Putamen (tissue), 1 donor: ENCODE measurements around the gene GLCCI1.
"Not testable (repeated sequence)": the region's sequence is repeated elsewhere in the genome, so short reads cannot be mapped to it uniquely, and the experiment has no call there.

Source experiments
- DNase-seq: peaks from one replicate; pipeline ENCODE4 v3.0.0-alpha.2; 2016; ENCODE audit warnings: low spot score

The GLCCI1 gene

DNA sequence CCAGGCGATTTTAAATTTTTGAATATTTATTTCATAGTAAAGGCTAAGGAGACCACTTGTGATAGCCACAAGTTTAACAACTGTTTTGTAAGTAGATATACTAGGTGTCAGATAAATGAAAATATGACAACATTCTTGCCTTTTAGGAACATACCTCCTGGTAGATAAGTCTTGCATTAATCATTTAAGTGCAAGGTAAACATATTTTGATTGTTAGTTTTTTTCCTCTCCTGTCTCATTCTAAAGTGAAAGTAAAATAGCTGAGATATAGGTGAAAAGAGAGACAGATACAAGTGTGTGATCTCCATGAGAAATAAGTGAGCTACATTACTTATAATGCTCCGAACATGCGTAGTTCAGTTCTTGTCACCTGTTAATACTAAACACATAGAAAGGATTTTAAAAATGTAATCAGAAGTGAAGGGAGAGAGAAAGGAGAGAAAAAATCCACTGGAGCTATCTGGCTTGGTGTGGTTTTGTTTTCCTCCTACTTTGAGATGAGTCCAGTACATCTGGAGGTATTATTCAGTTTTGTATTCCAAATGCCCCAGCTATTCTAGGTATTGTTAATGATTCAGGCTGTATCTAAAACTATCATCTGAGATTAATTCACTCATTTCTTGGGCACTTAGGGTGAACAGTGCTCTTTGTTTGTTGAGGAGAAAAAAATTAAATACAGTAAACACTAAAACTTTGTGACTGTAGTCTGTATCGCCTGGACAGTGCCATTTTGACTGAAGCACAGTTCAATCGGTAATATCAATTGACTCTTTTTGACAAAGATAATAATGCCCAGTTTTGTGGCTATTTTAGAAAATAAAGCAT lies 21.2 kb downstream of the GLCCI1 start:
- DNase-seq, result no peak

- DNase-seq, result no peak
These were observed 21.8 kb downstream of the GLCCI1 start for GRCh38 chr7:7990441-7990761.

DNA sequence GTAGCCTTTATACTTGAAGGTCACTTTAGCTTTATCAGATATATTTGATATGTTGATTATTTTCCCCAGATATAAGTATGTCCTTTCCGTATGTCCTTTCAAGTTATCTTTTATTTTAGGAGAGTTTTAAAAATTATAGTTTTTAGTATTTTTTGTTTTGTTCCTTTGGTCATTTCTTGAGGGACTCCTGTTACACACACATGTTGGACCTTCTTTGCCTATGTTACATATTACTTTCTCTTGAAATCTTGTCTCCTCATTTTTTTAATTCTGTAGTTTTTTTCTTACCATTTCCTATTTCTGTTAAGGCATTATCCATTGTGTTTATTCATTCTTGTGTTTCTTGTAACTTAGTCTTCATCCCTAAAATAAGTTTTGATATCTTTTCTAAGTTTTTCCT lies 23.9 kb downstream of the GLCCI1 start:
- DNase-seq, result no peak

DNA sequence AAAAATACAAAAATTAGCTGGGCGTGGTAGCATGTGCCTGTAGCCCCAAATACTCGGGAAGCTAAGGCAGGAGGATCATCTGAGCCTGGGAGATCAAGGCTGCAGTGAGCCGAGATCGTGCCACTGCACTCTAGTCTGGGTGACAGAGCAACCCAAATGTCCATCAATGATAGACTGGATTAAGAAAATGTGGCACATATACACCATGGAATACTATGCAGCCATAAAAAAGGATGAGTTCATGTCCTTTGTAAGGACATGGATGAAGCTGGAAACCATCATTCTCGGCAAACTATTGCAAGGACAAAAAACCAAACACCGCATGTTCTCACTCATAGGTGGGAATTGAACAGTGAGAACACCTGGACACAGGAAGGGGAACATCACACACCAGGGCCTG lies 26.8 kb downstream of the GLCCI1 start:
- DNase-seq, result not testable (repeated sequence)

- no peak for DNase-seq
These were observed 28.0 kb downstream of the GLCCI1 start for GRCh38 chr7:7996568-7996967.

DNA sequence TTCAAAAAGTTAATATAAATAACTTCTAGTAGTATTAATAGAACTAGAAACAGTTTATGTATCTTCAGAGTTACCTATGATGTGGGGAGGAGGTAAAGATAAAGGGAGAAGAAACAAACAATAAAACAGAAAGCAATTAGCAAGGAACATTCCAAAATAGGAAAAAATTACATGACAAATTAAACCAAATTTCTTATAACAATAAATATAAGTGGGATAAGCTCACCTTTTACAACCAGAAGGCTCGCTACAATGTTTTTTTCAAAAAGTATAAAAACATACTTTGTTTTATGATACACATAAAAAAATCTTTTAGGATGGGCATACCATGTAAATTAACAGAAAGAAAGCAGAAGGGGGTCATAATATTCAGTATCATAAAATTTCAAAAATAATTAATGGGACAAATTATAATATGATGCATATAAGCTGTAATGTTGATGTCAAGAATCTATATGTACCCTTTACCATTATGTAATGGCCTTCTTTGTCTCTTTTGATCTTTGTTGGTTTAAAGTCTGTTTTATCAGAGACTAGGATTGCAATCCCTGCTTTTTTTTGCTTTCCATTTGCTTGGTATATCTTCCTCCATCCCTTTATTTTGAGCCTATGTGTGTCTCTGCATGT lies 31.8 kb downstream of the GLCCI1 start:
- DNase-seq, result no peak

GRCh38 chr7:8003077-8003476 lies 34.5 kb downstream of the GLCCI1 start:
- no peak for DNase-seq

DNA sequence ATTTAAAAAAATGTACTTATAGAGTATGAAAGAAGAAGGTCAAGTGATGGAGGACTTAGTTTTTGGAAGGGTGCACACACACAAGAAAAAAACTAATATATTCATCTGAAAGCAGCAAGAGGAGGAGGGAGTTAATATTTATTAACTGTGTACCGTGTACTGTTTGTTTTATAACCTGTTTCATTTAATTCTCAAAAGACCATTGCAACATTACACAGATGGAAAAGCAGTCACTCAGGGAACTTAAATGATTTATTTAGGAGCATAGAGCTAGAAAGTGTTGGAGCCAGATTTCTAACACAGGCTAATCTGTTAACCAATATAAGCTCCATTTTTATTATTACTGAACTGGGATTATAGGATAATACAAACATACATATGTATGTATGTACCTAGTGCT lies 36.7 kb downstream of the GLCCI1 start:
- DNase-seq, result no peak

DNA sequence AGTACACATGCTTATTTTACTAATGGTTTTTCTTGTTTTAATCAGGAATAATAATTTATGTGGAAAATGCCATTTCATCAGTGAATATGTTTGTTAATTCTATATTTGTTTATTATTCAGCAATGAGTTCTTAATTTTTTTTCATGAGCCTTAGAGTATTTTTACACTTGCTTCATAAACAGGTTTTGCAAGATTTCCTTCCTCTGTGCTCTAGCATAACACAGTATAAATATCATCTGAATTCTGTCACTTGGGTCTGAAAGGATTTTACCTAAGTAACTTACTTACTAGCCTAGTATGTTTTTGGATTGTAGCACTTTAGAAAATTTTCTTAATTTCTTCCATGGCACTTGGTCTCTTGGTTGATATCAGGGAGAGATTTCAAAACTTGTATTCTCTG lies 45.8 kb downstream of the GLCCI1 start:
- DNase-seq, result no peak

DNA sequence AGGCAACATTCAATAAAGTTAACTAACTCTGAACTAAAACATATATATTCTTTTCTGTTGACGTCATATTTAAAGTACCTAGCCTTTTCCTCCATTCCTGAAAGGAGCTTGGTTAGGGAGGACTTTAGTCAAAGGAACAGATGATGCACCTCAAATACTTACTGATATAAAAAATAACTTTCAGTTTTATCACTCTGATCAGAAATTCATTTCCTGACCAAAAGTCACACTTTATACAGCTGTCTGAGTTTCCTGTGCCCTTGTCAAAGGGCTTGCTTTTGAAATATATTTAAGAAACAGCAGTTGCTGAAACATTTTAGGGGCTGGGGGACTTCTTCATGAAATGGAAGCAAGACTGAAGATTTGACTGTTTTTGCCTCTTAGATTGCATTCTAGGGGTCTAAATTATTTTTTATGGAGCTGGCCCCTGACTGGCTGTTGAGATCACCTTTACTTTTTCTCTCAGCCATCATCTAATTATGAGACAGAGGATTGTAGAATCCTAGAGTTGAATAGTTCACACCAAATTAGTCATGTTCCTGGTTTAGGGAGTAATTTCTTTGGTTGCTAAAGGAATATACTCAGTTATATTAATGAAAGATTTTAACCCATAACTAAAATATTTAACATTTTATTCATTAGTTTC lies 46.6 kb downstream of the GLCCI1 start:
- DNase-seq, result no peak

DNA sequence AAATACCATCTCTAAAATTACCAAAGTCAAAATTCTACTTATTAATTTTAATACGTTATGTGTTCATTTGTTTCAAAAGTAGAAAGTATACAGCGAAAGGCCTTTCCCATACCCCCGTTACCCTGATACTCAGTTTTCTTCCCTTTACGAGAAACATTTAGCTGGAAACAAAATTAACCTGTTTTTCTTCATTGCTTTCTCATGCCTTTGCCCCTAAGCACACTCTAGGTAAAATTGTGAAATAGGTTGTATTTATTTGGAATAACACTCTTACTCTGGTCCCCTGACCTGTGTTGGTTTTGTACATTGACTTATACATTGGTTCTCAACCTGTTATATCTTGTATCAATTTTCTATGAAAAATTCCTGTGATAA lies 47.1 kb downstream of the GLCCI1 start:
- no peak for DNase-seq

- DNase-seq, result no peak
These were observed 48.8 kb downstream of the GLCCI1 start for GRCh38 chr7:8017423-8017822.

- DNase-seq, result no peak
These were observed 50.4 kb downstream of the GLCCI1 start for GRCh38 chr7:8018961-8019360.

- DNase-seq, result no peak
These were observed 54.0 kb downstream of the GLCCI1 start for GRCh38 chr7:8022628-8023027.

GRCh38 chr7:8035192-8035591 lies 66.6 kb downstream of the GLCCI1 start:
- no peak for DNase-seq

DNA sequence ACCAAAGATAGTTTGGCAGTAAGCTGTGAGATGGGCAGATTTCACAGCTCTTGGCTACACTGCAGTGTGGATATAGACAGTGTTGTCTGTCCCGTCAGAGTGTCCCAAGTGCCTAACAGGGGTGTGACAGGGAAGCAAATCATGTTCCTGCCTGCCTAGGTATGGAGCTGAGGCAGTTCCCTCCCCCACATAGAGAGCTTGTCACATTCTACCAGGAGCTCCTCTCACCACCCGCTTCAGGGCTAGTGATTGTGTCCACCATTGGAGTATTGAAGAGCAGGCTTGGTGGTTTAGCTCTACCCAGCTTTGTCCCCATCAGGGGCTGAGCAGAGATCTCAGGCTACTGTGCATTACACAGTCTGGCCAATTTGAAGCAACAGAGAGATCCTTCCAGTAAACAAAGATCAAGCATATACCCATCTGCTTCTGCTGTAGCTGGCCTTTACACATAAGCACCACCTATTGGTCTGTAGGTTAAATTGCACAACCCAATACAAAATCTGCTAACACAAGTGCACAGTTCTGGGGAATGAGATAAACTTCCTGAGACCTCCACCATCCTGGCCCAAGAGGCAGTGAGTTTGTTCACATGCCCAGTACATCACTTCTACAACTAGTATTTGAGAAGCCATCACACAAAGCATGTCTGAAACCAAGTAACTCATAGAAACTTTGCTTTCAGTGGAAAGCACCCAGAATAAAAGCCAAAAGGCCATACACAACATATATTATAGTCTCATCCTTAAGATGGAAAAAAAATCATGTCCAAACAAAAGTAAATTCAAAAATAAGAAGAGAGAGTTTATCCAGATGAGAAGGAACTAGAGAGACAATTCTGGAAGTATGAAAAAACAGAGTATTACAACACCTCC lies 67.3 kb downstream of the GLCCI1 start:
- DNase-seq, result no peak

DNA sequence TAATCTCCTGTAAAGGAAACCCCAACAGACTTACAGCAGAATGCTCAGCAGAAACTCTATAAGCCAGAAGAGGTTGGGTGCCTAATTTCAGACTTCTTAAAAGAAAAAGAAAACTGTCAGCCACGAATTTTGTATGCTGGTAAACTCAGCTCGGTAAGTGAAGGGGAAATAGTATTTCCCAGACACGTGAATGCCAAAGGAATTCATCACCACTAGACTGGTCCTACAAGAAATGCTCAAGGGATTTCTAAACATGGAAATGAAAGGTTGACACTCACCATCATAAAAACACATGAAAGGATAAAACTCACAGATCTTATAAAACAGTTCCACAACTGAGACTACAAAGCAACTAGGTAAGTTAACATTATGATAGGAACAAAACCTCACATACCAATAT lies 68.6 kb downstream of the GLCCI1 start:
- DNase-seq, result no peak

DNA sequence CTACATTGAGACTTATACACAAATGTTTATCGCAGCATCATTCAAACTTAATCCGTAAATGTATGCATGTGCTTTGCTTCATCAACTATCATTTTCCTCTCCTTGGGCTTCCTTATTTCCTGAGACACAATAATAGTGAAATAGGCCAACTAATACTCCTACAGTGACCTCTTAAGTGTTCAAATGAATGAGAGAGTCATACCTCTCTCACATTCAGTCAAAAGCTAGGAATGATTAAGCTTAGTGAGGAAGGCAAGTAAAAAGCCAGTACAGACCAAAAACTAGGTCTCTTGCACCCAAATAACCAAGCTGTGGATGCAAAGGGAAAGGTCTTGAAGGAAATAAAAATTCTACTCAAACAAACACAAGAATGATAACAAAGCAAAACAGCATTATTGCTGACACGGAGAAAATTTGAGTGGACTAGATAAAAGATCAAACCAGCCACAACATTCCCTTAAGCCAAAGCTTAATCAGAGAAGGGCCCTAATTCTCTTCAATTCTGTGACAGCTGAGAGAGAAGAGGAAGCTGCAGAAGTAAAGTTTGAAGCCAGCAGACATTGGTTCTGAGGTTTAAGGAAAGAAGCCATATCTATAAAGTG lies 72.3 kb downstream of the GLCCI1 start:
- no peak for DNase-seq

DNA sequence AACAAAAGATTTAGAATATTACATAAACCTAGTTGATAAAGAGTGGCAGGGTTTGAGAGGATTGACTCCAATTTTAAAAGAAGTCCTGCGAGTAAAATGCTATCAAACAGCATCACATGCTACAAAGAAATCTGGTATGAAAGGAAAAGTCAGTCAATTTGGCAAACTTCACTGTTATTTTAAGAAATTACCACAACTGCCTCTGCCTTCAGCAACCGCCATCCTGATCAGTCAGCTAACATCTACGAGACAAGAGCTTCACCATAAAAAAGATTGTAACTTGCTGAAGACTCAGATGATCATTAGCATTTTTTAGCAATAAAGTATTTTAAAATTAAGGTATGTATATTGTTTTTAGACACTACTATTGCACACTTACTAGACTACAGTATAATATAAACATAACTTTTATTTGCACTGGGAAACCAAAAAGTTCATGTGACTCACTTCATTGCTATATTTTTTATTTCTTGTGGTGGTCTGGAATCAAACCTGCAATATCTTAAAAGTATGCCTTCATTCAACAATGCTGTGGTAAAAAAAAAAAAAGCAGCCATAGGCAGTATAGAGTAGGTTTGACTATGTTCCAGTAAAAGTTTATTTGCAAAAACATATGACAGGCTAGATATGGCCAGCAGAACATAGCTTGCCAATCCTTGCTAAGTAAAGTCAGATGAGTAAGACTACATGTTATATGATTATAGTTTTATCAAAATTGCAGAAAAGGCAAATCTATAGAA lies 74.4 kb downstream of the GLCCI1 start:
- DNase-seq, result no peak

GRCh38 chr7:8044761-8045430 lies 76.3 kb downstream of the GLCCI1 start:
- DNase-seq, result no peak

- DNase-seq, result not testable (repeated sequence)
These were observed 79.5 kb downstream of the GLCCI1 start for GRCh38 chr7:8048067-8048466.
